Pulmonary artery endothelial cell (primary cell): ENCODE results near the gene THADA. TPM values are rescaled to one million over a fixed set of nuclear protein-coding genes. Genes with fewer than 3 reads are reported as not detected.

Experiments used
- DNase-seq: peaks from one replicate; pipeline ENCODE4 v3.0.0-alpha.2; 2011; ENCODE audit warnings: low read depth, low spot score
- total RNA-seq: library from RNA; depleted of rRNA; stranded (reverse); fragments of >200 nt; gene quantifications from 2 replicates; pipeline ENCODE4 v1.2.3, GENCODE V29; 2014

The THADA gene
- total RNA-seq, 1 donor from 2014 or later: 22.7 TPM

- no peak for DNase-seq
Measured at GRCh38 chr2:43444989-43445645, 150.7 kb downstream of the THADA start.

DNA sequence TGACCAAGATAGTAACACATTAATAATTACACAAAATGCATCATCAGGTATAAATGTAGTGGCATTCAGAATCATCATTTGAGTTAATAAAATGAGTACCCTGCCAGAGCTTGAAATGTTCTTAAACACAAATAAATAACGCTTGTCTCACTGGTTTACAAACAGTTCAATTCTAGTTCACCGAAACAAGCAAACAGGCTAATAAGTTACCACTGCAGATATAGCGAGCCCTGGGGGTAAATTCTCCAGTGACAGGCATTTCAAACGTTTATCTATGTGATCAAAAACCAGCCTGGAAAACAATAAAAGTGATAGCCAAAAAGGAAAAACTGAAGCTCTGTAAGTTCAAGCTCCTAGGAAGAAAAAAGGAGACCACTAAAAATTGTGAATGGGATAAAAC lies 152.6 kb downstream of the THADA start:
- DNase-seq: no peak

DNA sequence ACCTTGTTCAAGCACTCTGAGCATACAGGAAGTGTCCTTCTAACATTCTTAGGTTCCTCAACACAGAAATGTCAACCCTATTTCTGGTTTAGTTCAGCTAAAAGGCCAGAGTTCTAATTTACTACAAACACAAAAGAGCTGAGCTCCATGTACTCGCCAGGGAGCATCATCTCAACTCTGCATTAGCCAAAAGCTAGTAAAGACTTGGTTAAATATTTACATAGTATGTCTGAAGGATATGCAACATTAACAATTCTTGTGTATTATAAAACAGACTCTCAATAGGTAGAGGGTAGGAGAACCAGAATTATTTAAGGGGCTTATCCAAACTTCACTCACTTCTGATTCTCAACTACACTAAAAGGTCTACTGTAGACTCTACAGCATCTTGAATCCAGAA lies 154.6 kb downstream of the THADA start:
- DNase-seq: no peak

DNA sequence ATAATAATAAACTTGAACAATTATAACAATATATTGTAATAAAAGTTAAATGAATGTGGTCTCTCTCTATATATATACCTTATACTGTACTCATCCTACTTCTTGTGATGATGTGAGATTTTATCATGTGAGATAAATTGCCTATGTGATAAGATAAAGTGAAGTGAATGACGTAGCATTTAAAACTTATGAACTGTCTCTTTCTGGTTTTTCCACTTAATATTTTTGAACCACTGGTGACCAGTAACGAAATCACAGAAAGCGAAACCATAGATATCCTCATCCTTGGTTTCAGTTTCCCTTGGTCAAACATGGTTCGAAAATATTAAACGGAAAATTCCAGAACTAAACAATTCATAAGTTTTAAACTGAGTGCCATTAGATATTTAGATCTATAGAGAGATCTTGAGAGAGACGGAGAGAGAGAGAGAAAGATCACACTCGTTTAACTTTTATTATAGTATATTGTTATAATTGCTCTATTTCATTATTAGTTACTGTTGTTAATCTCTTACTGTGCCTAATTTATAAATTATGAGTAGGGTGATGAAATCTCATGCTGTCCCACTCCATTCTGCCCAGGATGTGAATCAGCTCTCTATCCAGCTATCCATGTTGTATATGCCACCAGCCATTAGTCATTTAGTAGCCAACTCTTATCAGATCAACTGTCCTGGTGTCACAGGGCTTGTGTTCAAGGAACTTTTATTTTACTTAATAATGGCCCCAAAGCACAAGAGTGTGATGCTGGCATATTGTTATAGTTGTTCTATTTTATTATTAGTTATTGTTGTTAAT lies 156.8 kb downstream of the THADA start:
- no peak for DNase-seq

DNA sequence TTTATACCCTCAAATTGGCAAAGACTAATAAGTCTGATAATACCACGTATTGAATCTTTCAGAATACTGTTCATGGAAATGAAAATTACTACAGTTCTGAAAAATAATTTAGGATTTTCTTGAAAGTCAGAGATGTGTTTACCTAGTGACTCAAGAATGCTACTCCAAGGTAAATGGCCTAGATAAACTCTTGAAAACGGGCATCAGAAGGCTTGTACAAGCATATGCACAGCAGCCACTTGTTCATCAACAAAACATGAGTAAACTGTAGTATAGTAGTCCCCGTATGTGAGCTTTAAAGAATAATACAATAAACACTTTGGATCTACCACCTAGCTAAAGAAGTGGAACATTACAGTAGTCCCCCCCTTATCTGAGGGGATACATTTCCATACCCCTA lies 157.5 kb downstream of the THADA start:
- DNase-seq: no peak

DNA sequence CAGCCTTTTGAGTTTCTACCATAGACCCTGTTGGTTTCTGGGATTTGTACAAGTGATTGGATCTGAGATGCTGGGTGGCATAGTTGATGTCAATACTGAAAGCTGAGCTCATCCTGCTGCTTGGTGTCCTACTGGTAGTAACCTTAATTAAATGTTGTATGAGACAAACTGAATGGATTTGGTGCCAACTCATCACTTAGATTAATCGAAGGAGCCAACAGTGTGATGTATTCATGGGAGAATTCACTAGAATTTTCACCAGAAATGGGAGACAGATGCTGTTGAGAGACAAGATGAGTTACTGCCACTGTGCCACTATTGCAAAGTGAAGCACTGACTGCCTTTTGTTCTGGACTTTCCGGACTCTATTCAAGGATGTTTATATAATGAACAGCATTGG lies 158.5 kb downstream of the THADA start:
- no peak for DNase-seq

DNA sequence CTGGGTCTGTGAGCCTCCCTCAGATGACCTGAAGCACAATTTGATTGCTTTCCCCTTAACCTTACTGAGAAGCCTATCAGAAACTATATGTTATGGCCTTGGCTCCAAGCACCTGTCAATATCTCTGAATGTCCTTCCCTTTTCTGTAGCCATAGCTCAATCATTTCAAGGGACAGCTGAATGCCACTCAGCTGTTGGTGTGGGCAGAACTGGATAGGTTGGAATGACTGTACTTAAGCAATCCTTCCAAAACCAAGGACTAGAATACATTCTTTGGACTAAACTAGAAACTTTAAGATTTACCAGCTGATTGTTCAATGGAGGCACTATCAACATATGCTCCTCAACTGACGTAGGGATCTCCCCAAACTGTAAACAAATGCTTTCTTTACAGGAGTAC lies 159.4 kb downstream of the THADA start:
- DNase-seq: no peak

- DNase-seq: no peak
Measured at GRCh38 chr2:43435746-43436145, 160.1 kb downstream of the THADA start.

DNA sequence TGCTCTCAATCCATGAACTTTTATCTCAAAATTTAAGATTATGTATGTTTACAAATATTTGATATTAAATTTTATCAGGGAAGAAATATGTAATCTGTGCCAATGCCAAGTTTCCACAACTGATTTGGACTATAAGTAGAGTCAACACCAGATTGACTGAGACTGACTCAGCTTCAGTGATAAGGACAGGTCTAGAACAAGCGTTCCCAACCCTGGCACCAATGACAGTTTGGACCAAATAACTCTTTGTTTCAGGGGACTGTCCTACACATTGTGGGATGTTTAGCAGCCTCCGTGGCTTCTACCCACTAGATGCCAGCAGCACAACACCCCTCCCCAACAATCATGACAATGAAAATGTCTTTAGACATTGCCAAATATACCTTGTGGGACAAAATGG lies 165.3 kb downstream of the THADA start:
- DNase-seq: no peak

DNA sequence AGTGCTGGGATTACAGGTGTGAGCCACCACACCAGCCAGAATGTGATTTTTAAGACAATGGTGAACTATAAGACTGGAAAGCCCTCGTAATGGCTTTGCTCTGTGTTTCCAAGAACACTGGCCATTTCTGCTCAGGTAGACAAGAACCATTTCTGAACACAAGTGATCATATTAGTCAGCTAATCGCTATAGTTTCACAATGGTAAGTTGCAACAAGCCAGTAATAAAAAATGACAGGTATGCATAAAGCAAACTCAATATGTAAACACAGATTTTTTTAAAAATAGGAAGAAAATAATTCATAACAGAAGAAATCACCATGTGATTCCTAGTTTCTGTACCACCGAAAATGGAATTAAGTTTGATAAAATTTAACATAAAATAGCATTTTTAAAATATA lies 166.5 kb downstream of the THADA start:
- DNase-seq: no peak

DNA sequence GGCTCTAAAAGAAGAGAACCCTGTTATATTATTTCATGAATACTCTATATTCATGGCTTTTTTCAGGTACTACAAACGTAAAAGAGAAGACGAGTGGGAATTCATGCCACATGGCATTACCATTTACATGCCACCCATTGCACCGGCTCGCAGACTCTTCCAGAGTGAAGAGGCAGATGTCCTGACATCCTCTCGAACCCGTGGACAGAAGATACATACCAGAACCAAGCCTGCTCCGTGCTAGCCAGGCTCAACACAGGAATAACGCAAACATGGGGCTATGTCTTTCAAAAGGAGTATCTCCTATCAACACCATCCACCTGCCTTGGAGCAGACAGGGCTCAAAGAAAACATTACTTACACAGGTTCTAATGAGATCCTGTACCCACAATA lies 168.8 kb downstream of the THADA start:
- no peak for DNase-seq

GRCh38 chr2:43426305-43427031 lies 169.4 kb downstream of the THADA start:
- DNase-seq: peak; percentile 88

- DNase-seq: no peak
Measured at GRCh38 chr2:43425659-43426058, 170.2 kb downstream of the THADA start.

GRCh38 chr2:43424262-43425207 lies 171.3 kb downstream of the THADA start:
- DNase-seq: no peak

- DNase-seq: no peak
Measured at GRCh38 chr2:43423941-43424261, 171.9 kb downstream of the THADA start.

DNA sequence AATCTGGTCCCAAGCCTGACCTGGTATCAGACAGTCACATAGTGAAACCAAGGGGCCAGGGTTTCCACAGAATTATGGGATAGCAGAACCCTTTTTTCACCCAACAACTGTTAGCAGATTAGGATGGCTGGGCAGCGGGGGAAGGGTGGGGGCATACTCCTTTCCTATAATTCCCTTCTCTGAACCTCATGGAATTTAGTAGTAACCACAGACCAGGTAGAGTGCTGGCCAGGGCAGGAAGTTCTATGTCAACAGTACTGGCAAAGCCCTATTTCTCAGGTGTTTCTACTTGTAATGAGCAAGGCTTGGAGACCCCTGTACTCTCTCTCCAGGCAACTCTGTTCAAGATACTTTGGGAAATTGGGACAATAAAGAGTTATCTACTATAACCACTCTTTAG lies 174.6 kb downstream of the THADA start:
- no peak for DNase-seq

DNA sequence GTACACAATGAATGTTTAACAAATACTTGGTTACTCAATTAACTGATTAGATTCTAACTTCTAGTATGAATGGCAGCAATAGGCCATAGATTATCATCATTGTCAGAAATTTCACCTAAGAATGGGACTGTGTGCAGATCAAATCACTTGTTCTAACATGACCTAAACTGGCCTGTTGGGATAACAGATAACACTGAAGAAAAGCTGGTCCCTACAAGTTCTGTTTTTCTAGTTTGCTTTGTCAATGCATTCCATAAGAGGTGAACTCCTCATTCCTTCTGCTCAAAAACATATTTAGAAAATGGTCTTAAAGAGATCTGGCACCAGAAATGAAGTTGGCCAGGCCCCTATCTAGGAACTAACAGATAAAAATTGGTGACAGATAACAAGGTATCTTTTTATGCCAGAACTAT lies 175.4 kb downstream of the THADA start:
- no peak for DNase-seq

DNA sequence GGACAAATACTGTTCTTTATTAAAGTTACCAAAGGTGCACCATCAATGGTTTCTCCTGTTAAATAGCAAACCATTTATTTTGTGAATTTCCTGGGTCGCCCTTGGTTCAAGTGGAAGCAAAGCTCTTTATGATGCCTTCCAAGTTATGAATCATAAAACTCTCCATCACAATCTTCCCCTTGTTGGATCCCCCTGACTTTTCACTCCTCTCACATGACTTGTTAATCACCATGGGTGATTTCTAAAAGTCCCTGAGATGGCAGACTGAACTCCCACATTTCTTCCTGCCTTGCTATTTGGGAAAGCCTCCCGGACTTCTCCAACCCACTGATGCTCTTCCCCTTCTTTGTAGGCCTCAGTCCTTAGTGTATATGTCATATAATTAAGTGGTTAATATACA lies 176.0 kb downstream of the THADA start:
- no peak for DNase-seq

GRCh38 chr2:43419243-43419642 lies 176.6 kb downstream of the THADA start:
- DNase-seq: no peak

DNA sequence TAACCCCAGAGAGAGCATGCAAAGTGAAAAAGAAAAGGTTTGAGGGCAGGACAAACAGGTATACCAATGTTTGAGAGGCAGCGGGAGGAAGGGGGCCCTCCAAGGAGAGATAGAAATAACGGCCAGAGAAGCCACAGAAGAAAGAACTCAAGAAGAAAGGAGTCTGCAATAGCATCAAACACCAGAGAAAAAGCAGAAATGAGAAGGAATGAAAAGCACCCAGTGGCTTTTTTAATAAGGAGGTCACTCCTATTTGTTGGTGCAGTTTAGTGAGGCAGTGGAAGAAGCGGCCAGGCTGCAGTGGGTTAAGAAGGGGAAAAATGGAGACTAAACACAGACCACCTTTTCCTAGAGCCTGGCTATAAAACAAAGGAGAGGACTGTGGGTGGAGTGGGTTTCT lies 177.2 kb downstream of the THADA start:
- DNase-seq: no peak

DNA sequence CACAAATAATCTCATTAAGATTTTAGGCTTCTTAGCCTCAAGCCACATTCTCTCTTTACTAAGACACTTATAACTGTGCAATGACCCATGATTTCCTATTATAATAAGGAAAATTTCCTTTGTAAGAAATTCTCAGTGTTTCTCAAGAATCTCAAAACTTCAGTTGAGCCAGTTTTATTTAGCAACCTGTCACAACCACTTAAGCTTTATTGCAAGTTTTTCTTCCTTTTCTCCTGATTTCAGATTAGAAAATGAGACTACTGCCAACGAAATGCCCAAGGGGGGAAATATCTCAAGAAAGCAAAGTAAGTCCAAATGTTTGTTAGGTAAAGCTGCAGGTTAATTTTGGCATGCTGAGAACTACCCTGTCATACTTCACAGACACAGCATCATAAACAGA lies 178.5 kb downstream of the THADA start:
- no peak for DNase-seq

GRCh38 chr2:43415592-43415991 lies 180.2 kb downstream of the THADA start:
- DNase-seq: no peak
